Nephron (organoid): Measurements from ENCODE around the gene SP140L.

Experiments used
- H3K27ac Mint-ChIP-seq, 3 experiments: 2 replicates each; pipeline ENCODE4 v1.8.0; 2020; ENCODE audit warnings: mixed read lengths in 3 of 3, mild to moderate bottlenecking in 2 of 3, moderate library complexity in 1 of 3
- H3K27me3 Mint-ChIP-seq: 2 replicates; pipeline ENCODE4 v1.8.0; 2021; ENCODE audit warnings: low read depth, mild to moderate bottlenecking, moderate library complexity, mixed read lengths
- H3K36me3 Mint-ChIP-seq: 2 replicates; pipeline ENCODE4 v1.8.0; 2020; ENCODE audit warnings: low read depth, mixed read lengths
- H3K4me1 Mint-ChIP-seq: 2 replicates; pipeline ENCODE4 v1.8.0; 2020; ENCODE audit warnings: mixed read lengths
- H3K4me3 Mint-ChIP-seq, 3 experiments: 2 replicates each; pipeline ENCODE4 v1.8.0; 2020; ENCODE audit warnings: mild to moderate bottlenecking in 3 of 3, mixed read lengths in 3 of 3, moderate library complexity in 2 of 3
- H3K9me3 Mint-ChIP-seq: 2 replicates; pipeline ENCODE4 v1.8.0; 2020; ENCODE audit warnings: mixed read lengths
- TF ChIP-seq, protein P1 (sequence below), 3 experiments: fragments of 200-600 bp; sonication (generic); IDR thresholded peaks; one replicate each; pipeline ENCODE4 v1.5.0; 2021; ENCODE audit warnings: antibody characterized with exemption in 3 of 3; ENCODE audit not compliant: unreplicated experiment in 3 of 3

Gene SP140L

GRCh38 chr2:230343747-230344146 is 16.8 kb downstream of the SP140L start:
- Mint-ChIP-seq H3K27me3 (no peaks in the 10 kb centered on the region), H3K27ac (no peak overlapping the region), H3K36me3 (no peaks in the 10 kb centered on the region), H3K9me3 (peaks cover 36% of the 10 kb centered on the region), H3K4me1 (no peaks in the 10 kb centered on the region), H3K4me3 (no peak overlapping the region)
- TF ChIP-seq, protein P1, sequence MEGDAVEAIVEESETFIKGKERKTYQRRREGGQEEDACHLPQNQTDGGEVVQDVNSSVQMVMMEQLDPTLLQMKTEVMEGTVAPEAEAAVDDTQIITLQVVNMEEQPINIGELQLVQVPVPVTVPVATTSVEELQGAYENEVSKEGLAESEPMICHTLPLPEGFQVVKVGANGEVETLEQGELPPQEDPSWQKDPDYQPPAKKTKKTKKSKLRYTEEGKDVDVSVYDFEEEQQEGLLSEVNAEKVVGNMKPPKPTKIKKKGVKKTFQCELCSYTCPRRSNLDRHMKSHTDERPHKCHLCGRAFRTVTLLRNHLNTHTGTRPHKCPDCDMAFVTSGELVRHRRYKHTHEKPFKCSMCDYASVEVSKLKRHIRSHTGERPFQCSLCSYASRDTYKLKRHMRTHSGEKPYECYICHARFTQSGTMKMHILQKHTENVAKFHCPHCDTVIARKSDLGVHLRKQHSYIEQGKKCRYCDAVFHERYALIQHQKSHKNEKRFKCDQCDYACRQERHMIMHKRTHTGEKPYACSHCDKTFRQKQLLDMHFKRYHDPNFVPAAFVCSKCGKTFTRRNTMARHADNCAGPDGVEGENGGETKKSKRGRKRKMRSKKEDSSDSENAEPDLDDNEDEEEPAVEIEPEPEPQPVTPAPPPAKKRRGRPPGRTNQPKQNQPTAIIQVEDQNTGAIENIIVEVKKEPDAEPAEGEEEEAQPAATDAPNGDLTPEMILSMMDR (IDR thresholded peaks at IDR 0.05; ENCODE audit: unreplicated experiment in 3 of 3) = no peak

DNA sequence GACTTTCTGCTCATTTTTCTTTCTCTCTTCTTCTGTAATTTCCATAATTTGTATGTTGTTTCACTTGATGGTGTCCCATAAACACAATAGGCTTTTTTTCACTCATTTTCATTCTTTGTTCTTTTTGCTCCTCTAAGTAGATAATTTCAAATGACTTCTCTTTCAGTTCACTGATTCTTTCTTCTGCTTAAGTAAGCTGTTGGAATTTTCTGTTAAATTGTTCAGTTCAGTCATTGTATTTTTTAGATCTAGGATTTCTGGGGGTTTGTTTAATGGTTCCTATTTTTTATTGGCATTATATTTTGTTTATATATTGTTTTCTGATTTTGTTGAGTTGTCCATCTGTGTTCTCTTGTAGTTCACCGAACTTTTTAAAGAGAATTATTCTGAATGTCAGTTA is 19.5 kb downstream of the SP140L start:
- peaks cover 36% of the 10 kb centered on the region for H3K9me3 Mint-ChIP-seq
- H3K27ac Mint-ChIP-seq = no peak overlapping the region
- no peaks in the 10 kb centered on the region for H3K27me3 Mint-ChIP-seq
- TF ChIP-seq, protein P1 (IDR thresholded peaks at IDR 0.05; ENCODE audit: unreplicated experiment in 3 of 3) = no peak
- no peaks in the 10 kb centered on the region for H3K36me3 Mint-ChIP-seq
- no peak overlapping the region for H3K4me3 Mint-ChIP-seq
- no peaks in the 10 kb centered on the region for H3K4me1 Mint-ChIP-seq

GRCh38 chr2:230346921-230347533 is 20.0 kb downstream of the SP140L start:
- H3K4me1 Mint-ChIP-seq = no peaks in the 10 kb centered on the region
- TF ChIP-seq, protein P1 (IDR thresholded peaks at IDR 0.05; ENCODE audit: unreplicated experiment in 3 of 3) = no peak
- H3K9me3 Mint-ChIP-seq = peaks cover 36% of the 10 kb centered on the region
- no peak overlapping the region for H3K4me3 Mint-ChIP-seq
- H3K36me3 Mint-ChIP-seq = no peaks in the 10 kb centered on the region
- H3K27ac Mint-ChIP-seq = no peak overlapping the region
- no peaks in the 10 kb centered on the region for H3K27me3 Mint-ChIP-seq

- H3K27me3 Mint-ChIP-seq = no peaks in the 10 kb centered on the region
- TF ChIP-seq, protein P1 (IDR thresholded peaks at IDR 0.05; ENCODE audit: unreplicated experiment in 3 of 3) = no peak
- H3K4me1 Mint-ChIP-seq = no peaks in the 10 kb centered on the region
- no peak overlapping the region for H3K4me3 Mint-ChIP-seq
- H3K27ac Mint-ChIP-seq = no peak overlapping the region
- H3K9me3 Mint-ChIP-seq = peaks cover 29% of the 10 kb centered on the region
- no peaks in the 10 kb centered on the region for H3K36me3 Mint-ChIP-seq
Observed at GRCh38 chr2:230347659-230348305, 20.8 kb downstream of the SP140L start.

GRCh38 chr2:230348787-230349186 is 21.8 kb downstream of the SP140L start:
- TF ChIP-seq, protein P1 (IDR thresholded peaks at IDR 0.05; ENCODE audit: unreplicated experiment in 3 of 3) = no peak
- Mint-ChIP-seq H3K4me1 (no peaks in the 10 kb centered on the region), H3K4me3 (no peak overlapping the region), H3K27ac (no peak overlapping the region), H3K36me3 (no peaks in the 10 kb centered on the region), H3K9me3 (peaks cover 22% of the 10 kb centered on the region), H3K27me3 (no peaks in the 10 kb centered on the region)

- Mint-ChIP-seq H3K27me3 (peaks cover 4% of the 10 kb centered on the region), H3K27ac (no peak overlapping the region), H3K9me3 (peaks cover 11% of the 10 kb centered on the region), H3K36me3 (no peaks in the 10 kb centered on the region), H3K4me1 (no peaks in the 10 kb centered on the region), H3K4me3 (no peak overlapping the region)
- TF ChIP-seq, protein P1 (IDR thresholded peaks at IDR 0.05; ENCODE audit: unreplicated experiment in 3 of 3) = no peak
Observed at GRCh38 chr2:230356084-230356483, 29.1 kb downstream of the SP140L start.
